ENCODE results near the gene KRT79. TPM values are rescaled to one million over a fixed set of nuclear protein-coding genes. Genes with fewer than 3 reads are reported as not detected.
A peak's percentile ranks its signal among the peaks of the same experiment; 100 is the strongest.
"Not testable (repeated sequence)": the region's sequence is repeated elsewhere in the genome, so short reads cannot be mapped to it uniquely, and the experiment has no call there.

Gene KRT79
- total RNA-seq, 1 donor: not detected

DNA sequence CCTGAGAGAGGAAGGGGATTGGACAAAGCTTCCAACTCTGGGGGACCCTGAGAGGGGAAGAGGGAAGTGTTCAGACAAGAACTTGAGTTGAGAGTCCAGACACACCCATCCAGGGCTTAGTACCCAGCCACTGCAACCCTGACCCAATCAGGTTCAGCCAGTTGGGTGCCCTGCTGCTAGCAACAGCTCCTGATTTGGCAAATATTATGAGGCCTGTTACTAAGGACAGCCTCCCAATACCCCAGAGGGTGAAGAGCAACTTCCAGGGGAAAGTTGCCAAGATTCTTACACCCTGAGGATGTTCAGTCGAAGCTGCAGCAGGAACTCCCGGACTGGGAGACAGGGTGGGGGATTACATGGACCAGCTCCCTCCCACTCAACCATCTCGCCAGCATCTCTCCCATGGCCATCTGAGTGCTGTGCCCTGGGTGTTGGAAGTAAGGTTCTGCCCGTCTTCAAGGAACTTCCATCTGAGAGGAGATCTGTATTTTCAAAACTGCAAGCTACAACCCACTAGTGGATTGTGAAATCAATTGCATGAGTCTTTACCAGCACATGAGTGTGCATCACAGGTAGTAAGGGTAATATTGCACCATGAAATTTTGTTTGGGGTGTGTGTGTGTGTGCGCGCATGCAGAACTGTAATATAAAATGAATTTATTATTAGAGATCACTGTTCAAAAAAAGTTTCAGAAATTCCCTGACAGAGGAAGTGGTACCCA lies 26.2 kb upstream of the KRT79 start:
- H3K4me3 ChIP-seq (ENCODE audit: low read depth, low read length): no peak overlapping the region
- DNase-seq (ENCODE audit: low read depth): peak; percentile 60
- TF ChIP-seq, protein P1, sequence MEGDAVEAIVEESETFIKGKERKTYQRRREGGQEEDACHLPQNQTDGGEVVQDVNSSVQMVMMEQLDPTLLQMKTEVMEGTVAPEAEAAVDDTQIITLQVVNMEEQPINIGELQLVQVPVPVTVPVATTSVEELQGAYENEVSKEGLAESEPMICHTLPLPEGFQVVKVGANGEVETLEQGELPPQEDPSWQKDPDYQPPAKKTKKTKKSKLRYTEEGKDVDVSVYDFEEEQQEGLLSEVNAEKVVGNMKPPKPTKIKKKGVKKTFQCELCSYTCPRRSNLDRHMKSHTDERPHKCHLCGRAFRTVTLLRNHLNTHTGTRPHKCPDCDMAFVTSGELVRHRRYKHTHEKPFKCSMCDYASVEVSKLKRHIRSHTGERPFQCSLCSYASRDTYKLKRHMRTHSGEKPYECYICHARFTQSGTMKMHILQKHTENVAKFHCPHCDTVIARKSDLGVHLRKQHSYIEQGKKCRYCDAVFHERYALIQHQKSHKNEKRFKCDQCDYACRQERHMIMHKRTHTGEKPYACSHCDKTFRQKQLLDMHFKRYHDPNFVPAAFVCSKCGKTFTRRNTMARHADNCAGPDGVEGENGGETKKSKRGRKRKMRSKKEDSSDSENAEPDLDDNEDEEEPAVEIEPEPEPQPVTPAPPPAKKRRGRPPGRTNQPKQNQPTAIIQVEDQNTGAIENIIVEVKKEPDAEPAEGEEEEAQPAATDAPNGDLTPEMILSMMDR (IDR thresholded peaks at IDR 0.05; ENCODE audit: insufficient read depth, low read depth, low read length): no peak

DNA sequence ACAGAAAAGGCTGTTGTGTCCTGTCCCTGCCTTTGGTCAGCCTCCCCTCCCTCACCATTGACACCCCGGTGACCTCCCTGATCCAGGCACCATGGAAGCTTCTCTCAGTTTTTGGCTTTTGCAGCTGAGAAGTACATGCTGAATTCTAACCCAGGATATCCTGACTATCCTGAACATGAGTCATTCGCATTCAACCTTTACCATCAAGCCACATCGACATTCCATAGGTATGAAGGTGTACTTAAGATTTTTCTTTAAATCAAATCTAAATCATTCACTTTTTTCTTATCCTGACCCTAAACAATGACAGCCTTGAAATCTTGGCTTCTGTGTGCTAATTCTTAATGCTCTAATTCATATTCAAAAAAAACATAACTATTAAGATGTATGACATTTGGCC lies 23.4 kb upstream of the KRT79 start:
- TF ChIP-seq, protein P1 (IDR thresholded peaks at IDR 0.05; ENCODE audit: insufficient read depth, low read depth, low read length): no peak
- no peak for DNase-seq (ENCODE audit: low read depth)
- no peak overlapping the region for H3K4me3 ChIP-seq (ENCODE audit: low read depth, low read length)

DNA sequence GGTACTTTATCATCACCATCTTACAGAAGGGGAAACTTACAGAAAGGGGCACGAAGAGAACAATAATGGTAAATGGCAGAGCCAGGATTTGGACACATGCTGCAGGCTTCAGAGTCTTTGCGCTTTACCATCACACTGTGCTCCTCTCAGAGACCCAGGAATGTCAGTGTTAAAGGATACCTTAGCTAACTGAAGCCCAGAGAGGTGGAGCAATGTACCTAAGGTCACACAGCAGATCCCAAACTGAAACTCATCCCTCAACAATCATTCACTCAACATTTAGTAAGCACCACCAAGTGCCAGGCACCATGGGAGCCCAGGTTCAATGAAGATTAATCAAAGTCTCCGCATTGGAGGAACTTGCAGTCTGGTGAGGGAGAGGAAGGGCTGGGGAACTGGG lies 22.7 kb upstream of the KRT79 start:
- H3K4me3 ChIP-seq (ENCODE audit: low read depth, low read length): no peak overlapping the region
- TF ChIP-seq, protein P1 (IDR thresholded peaks at IDR 0.05; ENCODE audit: insufficient read depth, low read depth, low read length): no peak
- DNase-seq (ENCODE audit: low read depth): no peak

DNA sequence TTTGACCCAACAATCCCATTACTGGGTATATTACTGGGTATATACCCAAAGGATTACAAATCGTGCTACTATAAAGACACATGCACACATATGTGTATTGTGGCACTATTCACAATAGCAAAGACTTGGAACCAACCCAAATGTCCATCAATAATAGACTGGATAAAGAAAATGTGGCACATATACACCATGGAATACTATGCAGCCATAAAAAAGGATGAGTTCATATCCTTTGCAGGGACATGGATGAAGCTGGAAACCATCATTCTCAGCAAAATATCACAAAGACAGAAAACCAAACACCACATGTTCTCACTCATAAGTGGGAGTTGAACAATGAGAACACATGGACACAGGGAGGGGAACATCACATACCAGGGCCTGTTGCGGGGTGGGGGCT lies 22.0 kb upstream of the KRT79 start:
- not testable (repeated sequence) for DNase-seq (ENCODE audit: low read depth); H3K4me3 ChIP-seq (ENCODE audit: low read depth, low read length)

DNA sequence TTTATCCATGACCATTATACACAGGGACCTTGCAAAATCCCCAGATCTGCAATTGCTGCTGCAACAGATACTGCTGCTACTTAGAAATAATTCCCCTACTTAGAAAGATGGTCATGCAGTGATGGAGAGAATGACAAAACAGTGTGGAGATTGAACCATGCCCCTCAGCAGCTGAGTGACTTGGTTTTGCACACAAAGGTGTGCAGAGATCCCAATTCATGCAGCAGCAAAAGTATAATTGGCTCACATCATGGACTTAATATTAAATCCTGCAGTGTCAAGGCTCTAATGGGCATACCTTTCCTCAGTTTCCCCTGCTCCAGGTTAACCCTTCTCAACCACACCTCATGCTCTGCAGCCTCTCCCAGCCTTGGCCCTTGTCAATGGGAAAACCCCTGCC lies 17.7 kb upstream of the KRT79 start:
- TF ChIP-seq, protein P1 (IDR thresholded peaks at IDR 0.05; ENCODE audit: insufficient read depth, low read depth, low read length): no peak
- H3K4me3 ChIP-seq (ENCODE audit: low read depth, low read length): no peak overlapping the region
- DNase-seq (ENCODE audit: low read depth): no peak

DNA sequence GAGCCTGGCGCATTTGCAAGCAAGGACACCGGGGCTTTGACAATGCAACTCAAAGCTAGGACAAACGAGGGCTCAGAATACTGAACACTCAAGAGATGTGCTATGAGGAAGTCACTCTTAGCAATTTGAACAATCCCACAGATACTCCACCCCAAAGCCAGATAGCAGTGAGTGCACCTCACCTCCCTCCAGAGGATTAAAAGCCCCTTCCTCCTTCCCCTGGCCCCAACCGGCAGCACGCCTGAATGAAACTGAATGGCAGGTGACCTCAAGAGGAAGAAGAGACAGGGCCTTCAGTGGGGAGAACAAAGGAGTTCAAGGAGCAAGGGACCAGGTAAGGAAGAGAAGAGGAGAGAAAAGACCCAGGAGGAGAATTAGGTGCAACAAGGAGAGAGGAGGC lies 16.6 kb upstream of the KRT79 start:
- DNase-seq (ENCODE audit: low read depth): no peak

DNA sequence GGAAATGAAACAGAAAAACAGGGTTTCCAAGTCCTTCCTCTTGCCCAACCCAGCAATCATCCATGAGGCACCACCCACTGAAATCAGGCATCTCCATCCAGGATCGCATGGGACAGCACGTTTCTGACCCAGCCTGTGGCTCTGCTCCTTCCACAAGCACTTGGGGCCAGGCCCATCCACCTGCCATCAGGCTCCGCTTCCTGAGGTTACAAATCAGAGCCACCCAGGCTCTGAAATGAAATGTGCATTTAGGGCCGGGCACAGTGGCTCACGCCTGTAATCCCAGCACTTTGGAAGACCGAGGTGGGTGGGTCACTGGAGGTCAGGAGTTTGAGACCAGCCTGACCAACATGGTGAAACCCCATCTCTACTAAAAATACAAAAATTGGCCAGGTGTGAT lies 15.4 kb upstream of the KRT79 start:
- H3K4me3 ChIP-seq (ENCODE audit: low read depth, low read length): no peak overlapping the region
- TF ChIP-seq, protein P1 (IDR thresholded peaks at IDR 0.05; ENCODE audit: insufficient read depth, low read depth, low read length): no peak
- DNase-seq (ENCODE audit: low read depth): no peak

More for the DNA sequence above, 16.6 kb upstream of the KRT79 start:
- H3K4me3 ChIP-seq (ENCODE audit: low read depth, low read length): no peak overlapping the region
- TF ChIP-seq, protein P1 (IDR thresholded peaks at IDR 0.05; ENCODE audit: insufficient read depth, low read depth, low read length): no peak

Measured in fibroblast of villous mesenchyme (primary cell).